Osteocyte (in vitro differentiated cells): ENCODE measurements around the gene DOC2B. TPM values are rescaled to one million over a fixed set of nuclear protein-coding genes. Genes with fewer than 3 reads are reported as not detected.
"Not testable (repeated sequence)": the region's sequence is repeated elsewhere in the genome, so short reads cannot be mapped to it uniquely, and the experiment has no call there.

Experiments used
- DNase-seq: peaks from one replicate; pipeline ENCODE4 v3.0.0; 2021; ENCODE audit warnings: mixed read lengths; ENCODE audit not compliant: unreplicated experiment; ENCODE audit errors: extremely low spot score
- H3K27ac Mint-ChIP-seq: one replicate; pipeline ENCODE4 v1.8.0; 2021; ENCODE audit warnings: mild to moderate bottlenecking, mixed read lengths; ENCODE audit not compliant: unreplicated experiment
- H3K27me3 Mint-ChIP-seq: one replicate; pipeline ENCODE4 v1.8.0; 2021; ENCODE audit warnings: mixed read lengths; ENCODE audit not compliant: unreplicated experiment
- H3K36me3 Mint-ChIP-seq: one replicate; pipeline ENCODE4 v1.8.0; 2021; ENCODE audit warnings: mixed read lengths; ENCODE audit not compliant: unreplicated experiment
- H3K4me1 Mint-ChIP-seq: one replicate; pipeline ENCODE4 v1.8.0; 2021; ENCODE audit warnings: mixed read lengths; ENCODE audit not compliant: unreplicated experiment
- H3K4me3 Mint-ChIP-seq: one replicate; pipeline ENCODE4 v1.8.0; 2021; ENCODE audit warnings: mild to moderate bottlenecking, moderate library complexity, mixed read lengths; ENCODE audit not compliant: unreplicated experiment
- H3K9me3 Mint-ChIP-seq: one replicate; pipeline ENCODE4 v1.8.0; 2021; ENCODE audit warnings: mixed read lengths; ENCODE audit not compliant: unreplicated experiment
- total RNA-seq: library from RNA; stranded (reverse); gene quantifications from 2 replicates; pipeline ENCODE4 v1.2.1, GENCODE V29; 2021
- TF ChIP-seq, protein P1 (sequence below): fragments of 200-600 bp; sonication (generic); IDR thresholded peaks from 2 replicates; pipeline ENCODE4 v1.5.0; 2021; ENCODE audit warnings: antibody characterized with exemption, mild to moderate bottlenecking, moderate library complexity

DOC2B gene
- total RNA-seq, 1 donor from 2014 or later = not detected

DNA sequence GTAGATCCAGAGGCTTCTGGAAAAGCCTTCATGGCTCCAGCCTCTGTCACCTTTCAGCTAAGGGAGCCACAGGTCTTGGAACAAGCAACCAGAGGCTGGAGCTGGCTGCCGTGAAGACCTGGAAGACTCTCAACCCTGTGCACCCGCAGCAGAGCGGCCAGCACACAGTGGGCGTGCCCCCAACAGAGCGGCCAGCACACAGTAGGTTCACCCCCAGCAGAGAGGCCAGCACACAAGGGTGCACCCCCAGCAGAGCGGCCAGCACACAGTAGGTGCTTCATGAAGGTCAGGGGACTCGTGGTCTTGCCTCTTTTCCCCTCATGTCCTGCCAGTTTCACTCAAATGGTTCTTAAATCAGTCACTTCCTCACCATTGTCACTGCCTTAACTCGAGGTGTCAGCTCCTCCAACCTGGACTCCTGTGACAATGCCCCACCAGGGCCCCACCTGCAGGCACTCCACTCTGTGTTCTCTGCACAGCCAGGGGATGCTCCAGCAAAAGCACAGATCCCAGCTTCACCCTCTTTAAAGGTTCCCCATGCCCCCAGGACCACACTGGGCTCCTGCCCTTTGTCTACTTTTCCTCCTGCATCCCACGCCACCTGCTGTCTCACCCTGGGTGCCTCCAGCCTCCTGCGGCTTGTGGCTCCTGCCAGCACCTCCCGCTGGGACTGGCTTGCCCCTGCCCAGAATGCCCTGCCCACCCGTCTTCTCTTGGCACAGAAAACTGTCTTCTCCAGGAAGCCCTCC, 42.4 kb upstream of the DOC2B start:
- H3K27me3 Mint-ChIP-seq = no peaks in the 10 kb centered on the region
- no peaks in the 10 kb centered on the region for H3K36me3 Mint-ChIP-seq
- no peak overlapping the region for H3K27ac Mint-ChIP-seq
- H3K9me3 Mint-ChIP-seq = no peaks in the 10 kb centered on the region
- H3K4me3 Mint-ChIP-seq = no peak overlapping the region
- peaks cover 2% of the 10 kb centered on the region for H3K4me1 Mint-ChIP-seq
- TF ChIP-seq, protein P1, sequence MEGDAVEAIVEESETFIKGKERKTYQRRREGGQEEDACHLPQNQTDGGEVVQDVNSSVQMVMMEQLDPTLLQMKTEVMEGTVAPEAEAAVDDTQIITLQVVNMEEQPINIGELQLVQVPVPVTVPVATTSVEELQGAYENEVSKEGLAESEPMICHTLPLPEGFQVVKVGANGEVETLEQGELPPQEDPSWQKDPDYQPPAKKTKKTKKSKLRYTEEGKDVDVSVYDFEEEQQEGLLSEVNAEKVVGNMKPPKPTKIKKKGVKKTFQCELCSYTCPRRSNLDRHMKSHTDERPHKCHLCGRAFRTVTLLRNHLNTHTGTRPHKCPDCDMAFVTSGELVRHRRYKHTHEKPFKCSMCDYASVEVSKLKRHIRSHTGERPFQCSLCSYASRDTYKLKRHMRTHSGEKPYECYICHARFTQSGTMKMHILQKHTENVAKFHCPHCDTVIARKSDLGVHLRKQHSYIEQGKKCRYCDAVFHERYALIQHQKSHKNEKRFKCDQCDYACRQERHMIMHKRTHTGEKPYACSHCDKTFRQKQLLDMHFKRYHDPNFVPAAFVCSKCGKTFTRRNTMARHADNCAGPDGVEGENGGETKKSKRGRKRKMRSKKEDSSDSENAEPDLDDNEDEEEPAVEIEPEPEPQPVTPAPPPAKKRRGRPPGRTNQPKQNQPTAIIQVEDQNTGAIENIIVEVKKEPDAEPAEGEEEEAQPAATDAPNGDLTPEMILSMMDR = no peak
- DNase-seq = no peak

DNA sequence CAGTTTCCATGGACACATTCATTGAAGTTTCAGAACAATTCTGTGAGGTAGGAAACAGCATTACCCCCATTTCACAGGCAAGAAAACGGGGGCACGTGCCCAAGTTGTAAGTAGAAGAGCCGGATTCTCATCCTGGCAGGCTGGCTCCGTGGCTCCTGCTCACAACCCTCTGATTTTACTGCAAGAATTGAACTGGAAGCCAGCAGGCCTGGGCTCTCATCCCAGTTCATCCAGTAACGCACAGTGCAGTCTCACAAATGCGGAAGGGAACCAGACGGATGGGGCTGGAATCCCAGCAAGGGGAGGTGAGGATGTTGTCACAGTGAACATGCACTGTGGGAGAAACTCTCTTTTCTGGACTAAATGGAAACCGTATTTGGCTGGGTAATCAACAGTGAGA, 40.7 kb upstream of the DOC2B start:
- H3K27ac Mint-ChIP-seq = no peak overlapping the region
- DNase-seq = no peak
- no peaks in the 10 kb centered on the region for H3K36me3 Mint-ChIP-seq
- H3K9me3 Mint-ChIP-seq = no peaks in the 10 kb centered on the region
- no peak overlapping the region for H3K4me3 Mint-ChIP-seq
- H3K4me1 Mint-ChIP-seq = no peaks in the 10 kb centered on the region
- H3K27me3 Mint-ChIP-seq = no peaks in the 10 kb centered on the region
- TF ChIP-seq, protein P1 = no peak

DNA sequence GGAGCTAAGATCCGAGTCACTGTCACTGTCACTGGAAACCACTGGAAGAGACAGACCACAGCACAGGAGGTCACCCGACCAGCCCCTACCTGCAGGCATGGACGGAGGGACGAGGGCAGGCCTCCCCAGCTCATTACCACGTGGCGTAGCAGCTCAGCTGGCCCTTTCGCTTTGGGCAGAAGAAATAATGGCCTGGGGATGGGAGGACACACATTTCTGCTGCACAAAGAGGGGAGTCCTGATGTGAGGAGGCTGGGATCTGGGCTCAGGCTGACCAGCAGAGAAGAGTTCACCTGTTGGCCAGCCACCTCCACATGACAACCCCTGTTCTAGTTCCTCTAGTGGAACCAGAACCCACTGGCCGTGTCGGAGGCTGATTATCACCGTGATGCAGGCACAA, 38.2 kb upstream of the DOC2B start:
- no peaks in the 10 kb centered on the region for H3K9me3 Mint-ChIP-seq

DNA sequence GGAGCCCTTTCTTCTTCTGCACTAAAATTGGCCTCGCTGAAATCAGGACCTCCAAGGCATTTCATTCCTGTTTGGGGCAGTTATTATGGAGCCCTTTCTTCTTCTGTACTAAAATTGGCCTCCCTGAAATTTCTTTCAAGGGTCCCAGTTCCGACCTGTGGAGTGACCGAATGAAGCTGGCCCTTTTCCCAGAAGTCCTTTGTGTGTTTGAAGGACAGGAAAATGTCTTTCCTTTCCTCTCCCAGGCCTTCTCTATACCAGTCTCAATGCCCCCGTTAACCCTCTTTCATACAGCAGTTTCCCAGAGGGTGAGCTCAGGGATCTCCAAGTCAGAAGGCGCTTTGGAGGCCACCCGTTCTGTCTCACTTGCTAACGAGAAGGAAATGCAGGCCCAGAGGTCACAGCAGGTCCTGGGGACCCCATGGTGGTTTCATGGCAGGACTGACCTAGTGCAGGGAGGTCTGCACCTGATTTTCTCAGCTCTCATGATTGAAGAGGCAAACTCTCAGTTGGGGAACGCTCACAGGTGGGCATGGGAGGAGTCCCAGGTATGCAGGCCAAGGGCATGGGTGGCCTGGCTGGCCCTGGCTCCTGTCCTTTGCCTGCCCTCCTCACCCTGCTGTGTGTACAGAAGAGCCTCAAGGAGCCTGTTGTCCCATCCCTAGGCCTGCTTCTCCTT, 37.1 kb upstream of the DOC2B start:
- no peak for DNase-seq
- Mint-ChIP-seq H3K4me1 (no peaks in the 10 kb centered on the region), H3K27ac (no peak overlapping the region), H3K9me3 (no peaks in the 10 kb centered on the region), H3K27me3 (no peaks in the 10 kb centered on the region), H3K4me3 (no peak overlapping the region), H3K36me3 (no peaks in the 10 kb centered on the region)
- TF ChIP-seq, protein P1 = no peak

More for the DNA sequence above, 38.2 kb upstream of the DOC2B start:
- H3K27me3 Mint-ChIP-seq = no peaks in the 10 kb centered on the region
- DNase-seq = no peak
- no peaks in the 10 kb centered on the region for H3K4me1 Mint-ChIP-seq
- H3K4me3 Mint-ChIP-seq = no peak overlapping the region
- H3K36me3 Mint-ChIP-seq = no peaks in the 10 kb centered on the region
- TF ChIP-seq, protein P1 = no peak
- H3K27ac Mint-ChIP-seq = no peak overlapping the region

DNA sequence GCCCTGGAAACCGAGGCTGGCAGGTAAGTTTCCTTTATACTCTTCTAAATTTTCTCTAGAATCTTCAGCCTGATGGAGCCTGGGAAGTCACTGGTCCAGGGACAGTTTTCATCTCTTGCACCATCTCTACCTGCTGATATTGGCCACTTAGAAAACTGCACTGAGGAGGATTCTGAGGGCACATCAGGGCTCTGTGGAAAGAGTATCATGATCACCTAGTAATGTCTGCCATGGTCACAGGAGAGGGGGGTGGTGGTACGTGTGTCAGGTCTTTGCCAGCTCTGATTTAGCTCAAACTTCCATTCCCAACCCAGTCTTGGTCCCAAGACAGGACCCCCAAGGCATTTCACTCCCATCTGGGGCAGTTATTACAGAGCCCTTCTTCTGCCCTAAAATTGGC, 35.2 kb upstream of the DOC2B start:
- H3K27ac Mint-ChIP-seq = no peak overlapping the region
- H3K4me3 Mint-ChIP-seq = no peak overlapping the region
- no peaks in the 10 kb centered on the region for H3K36me3 Mint-ChIP-seq
- peaks cover 5% of the 10 kb centered on the region for H3K27me3 Mint-ChIP-seq
- no peaks in the 10 kb centered on the region for H3K4me1 Mint-ChIP-seq
- H3K9me3 Mint-ChIP-seq = no peaks in the 10 kb centered on the region
- DNase-seq = no peak
- TF ChIP-seq, protein P1 = no peak

DNA sequence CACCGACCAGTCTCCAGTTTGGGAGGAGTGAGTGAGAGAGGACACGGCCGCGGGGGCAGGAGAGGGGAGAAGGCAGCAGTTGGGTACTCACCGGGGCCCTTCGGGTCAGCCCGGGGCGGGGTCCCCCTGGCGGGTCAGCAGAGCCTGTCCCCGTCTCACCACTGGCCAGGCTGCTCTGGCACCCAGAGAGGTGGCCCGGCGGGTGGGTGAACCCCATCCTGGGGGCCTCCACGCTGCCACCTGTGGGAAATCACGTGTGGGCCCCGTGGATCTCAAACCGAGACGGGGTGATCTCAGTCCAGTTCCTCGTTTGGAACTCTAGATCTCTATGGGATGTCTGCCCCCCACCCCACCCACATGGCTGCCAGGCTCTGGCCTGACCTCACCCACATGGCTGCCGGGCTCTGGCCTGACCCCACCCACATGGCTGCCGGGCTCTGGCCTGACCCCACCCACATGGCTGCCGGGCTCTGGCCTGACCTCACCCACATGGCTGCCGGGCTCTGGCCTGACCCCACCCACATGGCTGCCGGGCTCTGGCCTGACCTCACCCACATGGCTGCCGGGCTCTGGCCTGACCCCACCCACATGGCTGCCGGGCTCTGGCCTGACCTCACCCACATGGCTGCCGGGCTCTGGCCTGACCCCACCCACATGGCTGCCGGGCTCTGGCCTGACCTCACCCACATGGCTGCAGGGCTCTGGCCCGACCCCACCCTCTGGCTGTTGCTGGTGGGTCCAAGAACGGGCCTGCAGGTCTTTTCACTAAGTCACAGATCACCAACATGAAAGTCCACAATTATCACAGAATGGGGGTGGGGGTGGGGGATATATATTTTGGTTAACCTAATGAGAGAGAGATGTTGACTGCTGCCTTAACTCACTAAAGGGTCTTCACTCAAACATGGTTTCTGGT, 34.4 kb upstream of the DOC2B start:
- not testable (repeated sequence) for H3K27me3 Mint-ChIP-seq, H3K4me3 Mint-ChIP-seq, H3K4me1 Mint-ChIP-seq, H3K27ac Mint-ChIP-seq, DNase-seq, H3K36me3 Mint-ChIP-seq, H3K9me3 Mint-ChIP-seq
